SK-N-SH treated with all-trans-retinoic acid at 6 μM for 48 hours (cell line): ENCODE results near the gene AGAP9.
"Not testable (repeated sequence)": the region's sequence is repeated elsewhere in the genome, so short reads cannot be mapped to it uniquely, and the experiment has no call there.

Experiments
- ARNTL ChIP-seq: fragments of 450-650 bp; formaldehyde crosslinking; IDR thresholded peaks from 2 replicates; pipeline ENCODE4 v1.5.0; 2020; ENCODE audit warnings: low read depth, mild to moderate bottlenecking, moderate library complexity, borderline replicate concordance
- GLIS3 ChIP-seq: fragments of 250-450 bp; sonication (Bioruptor Pico); IDR thresholded peaks from 2 replicates; pipeline ENCODE4 v1.5.0; 2020; ENCODE audit warnings: mild to moderate bottlenecking, moderate library complexity
- OSR1 ChIP-seq: fragments of 250-450 bp; sonication (Bioruptor Pico); IDR thresholded peaks from 2 replicates; pipeline ENCODE4 v1.8.0; 2022; ENCODE audit warnings: moderate library complexity, mild to moderate bottlenecking, inconsistent platforms
- PATZ1 ChIP-seq: fragments of 250-450 bp; sonication (Bioruptor Pico); IDR thresholded peaks from 2 replicates; pipeline ENCODE4 v1.8.0; 2020; ENCODE audit warnings: mild to moderate bottlenecking, moderate library complexity, borderline replicate concordance
- ZC3H10 ChIP-seq: fragments of 250-450 bp; sonication (Bioruptor Pico); IDR thresholded peaks from 2 replicates; pipeline ENCODE4 v1.5.1; 2021; ENCODE audit warnings: mild to moderate bottlenecking, moderate library complexity
- ZFP30 ChIP-seq: fragments of 450-650 bp; formaldehyde crosslinking; IDR thresholded peaks from 2 replicates; pipeline ENCODE4 v1.5.0; 2022; ENCODE audit warnings: mild to moderate bottlenecking, moderate library complexity
- ZNF565 ChIP-seq: fragments of 450-650 bp; formaldehyde crosslinking; conservative IDR thresholded peaks from 2 replicates; pipeline ENCODE4 v1.5.0; 2020; ENCODE audit warnings: low read depth, mild to moderate bottlenecking, moderate library complexity
- ZNF8 ChIP-seq: fragments of 450-650 bp; formaldehyde crosslinking; IDR thresholded peaks from 2 replicates; pipeline ENCODE4 v1.5.0; 2020; ENCODE audit warnings: mild to moderate bottlenecking, moderate library complexity
- TF ChIP-seq, protein P1 (sequence below): fragments of 250-450 bp; sonication (Bioruptor Pico); IDR thresholded peaks from 2 replicates; pipeline ENCODE4 v1.5.0; 2020; ENCODE audit warnings: mild to moderate bottlenecking, moderate library complexity

GRCh38 chr10:47523475-47523874 lies at the start of gene AGAP9:
- TF ChIP-seq ZNF565 (CRISPR knock-in tag); ZFP30 (CRISPR knock-in tag); ARNTL; ZC3H10 (CRISPR knock-in tag); GLIS3 (CRISPR knock-in tag); OSR1 (CRISPR knock-in tag); PATZ1; ZNF8 (CRISPR knock-in tag): not testable (repeated sequence)
- TF ChIP-seq, protein P1, sequence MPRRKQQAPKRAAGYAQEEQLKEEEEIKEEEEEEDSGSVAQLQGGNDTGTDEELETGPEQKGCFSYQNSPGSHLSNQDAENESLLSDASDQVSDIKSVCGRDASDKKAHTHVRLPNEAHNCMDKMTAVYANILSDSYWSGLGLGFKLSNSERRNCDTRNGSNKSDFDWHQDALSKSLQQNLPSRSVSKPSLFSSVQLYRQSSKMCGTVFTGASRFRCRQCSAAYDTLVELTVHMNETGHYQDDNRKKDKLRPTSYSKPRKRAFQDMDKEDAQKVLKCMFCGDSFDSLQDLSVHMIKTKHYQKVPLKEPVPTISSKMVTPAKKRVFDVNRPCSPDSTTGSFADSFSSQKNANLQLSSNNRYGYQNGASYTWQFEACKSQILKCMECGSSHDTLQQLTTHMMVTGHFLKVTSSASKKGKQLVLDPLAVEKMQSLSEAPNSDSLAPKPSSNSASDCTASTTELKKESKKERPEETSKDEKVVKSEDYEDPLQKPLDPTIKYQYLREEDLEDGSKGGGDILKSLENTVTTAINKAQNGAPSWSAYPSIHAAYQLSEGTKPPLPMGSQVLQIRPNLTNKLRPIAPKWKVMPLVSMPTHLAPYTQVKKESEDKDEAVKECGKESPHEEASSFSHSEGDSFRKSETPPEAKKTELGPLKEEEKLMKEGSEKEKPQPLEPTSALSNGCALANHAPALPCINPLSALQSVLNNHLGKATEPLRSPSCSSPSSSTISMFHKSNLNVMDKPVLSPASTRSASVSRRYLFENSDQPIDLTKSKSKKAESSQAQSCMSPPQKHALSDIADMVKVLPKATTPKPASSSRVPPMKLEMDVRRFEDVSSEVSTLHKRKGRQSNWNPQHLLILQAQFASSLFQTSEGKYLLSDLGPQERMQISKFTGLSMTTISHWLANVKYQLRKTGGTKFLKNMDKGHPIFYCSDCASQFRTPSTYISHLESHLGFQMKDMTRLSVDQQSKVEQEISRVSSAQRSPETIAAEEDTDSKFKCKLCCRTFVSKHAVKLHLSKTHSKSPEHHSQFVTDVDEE = not testable (repeated sequence)
